ENCODE results near the gene RAB17. TPM values are rescaled to one million over a fixed set of nuclear protein-coding genes. Genes with fewer than 3 reads are reported as not detected.

RAB17 gene
- total and polyA plus RNA-seq, 10 of the 15 experiments (the other 5 are each of a cell fraction or from before 2014, with no cell fraction given), result 0.07 to 1.4 (median 0.28) TPM; not detected in 3

GRCh38 chr2:237594514-237594871 lies 4.0 kb upstream of the RAB17 start:
- H3K9ac ChIP-seq (ENCODE audit: control insufficient read depth, insufficient read depth, low read length), result no peak overlapping the region
- no peaks in the 10 kb centered on the region for H3K4me1 ChIP-seq (ENCODE audit: control insufficient read depth, insufficient read depth, low read length)
- no peak for FAIRE-seq
- H3K27me3 ChIP-seq (replicated peaks in 1 of 2; ENCODE audit: control insufficient read depth in 2 of 2, insufficient read depth in 2 of 2, low read length in 1 of 2), result no peaks in the 10 kb centered on the region; a peak in 2 of 4 replicates
- no peak overlapping the region for H3K4me2 ChIP-seq (ENCODE audit: control insufficient read depth, insufficient read depth)
- 48% methylated on average over 5 of the region's 5 CpGs for WGBS (ENCODE audit: insufficient coverage, insufficient replicate concordance, low lambda C conversion rate, missing lambda C conversion rate)
- SMC1A ChIA-PET (ENCODE audit: uncharacterized antibody, unreplicated experiment), result interaction anchor here (1.4 kb wide), 1 partner anchor 13 kb away, joined by 3 read pairs; no protein-coding TSS in a partner anchor
- BruUV-seq (replicated peaks), result no TSS peak
- no peak overlapping the region for H2AFZ ChIP-seq (ENCODE audit: control insufficient read depth, low read depth, low read length)
- no peak for DNase-seq (ENCODE audit: low read depth, low spot score)
- RAD21 ChIA-PET (ENCODE audit: unreplicated experiment), result no interaction called here
- no peak for TF ChIP-seq HDGF (IDR thresholded peaks at IDR 0.05)
- no peak for TF ChIP-seq BACH1 (IDR thresholded peaks at IDR 0.05; ENCODE audit: borderline replicate concordance)
- TF ChIP-seq FOXM1 (IDR thresholded peaks at IDR 0.05; ENCODE audit: low read depth, low read length), result no peak
- TF ChIP-seq ZNF687 (IDR thresholded peaks at IDR 0.05), result no peak
- no peak for TF ChIP-seq RAD21 (IDR thresholded peaks at IDR 0.05; ENCODE audit: insufficient read depth, low read depth, low read length)
- no peak for TF ChIP-seq HDAC6 (IDR thresholded peaks at IDR 0.05; ENCODE audit: unreplicated experiment)
- no peak for TF ChIP-seq STAT3 (IDR thresholded peaks at IDR 0.05; ENCODE audit: low read depth, low read length)
- no peak for TF ChIP-seq MXI1 (IDR thresholded peaks at IDR 0.05; ENCODE audit: low read depth, low read length)
- TF ChIP-seq RAD51 (IDR thresholded peaks at IDR 0.05), result no peak
- no peak for TF ChIP-seq ESRRA (IDR thresholded peaks at IDR 0.05; ENCODE audit: low read length)
- no peak for TF ChIP-seq IKZF2 (IDR thresholded peaks at IDR 0.05)
- TF ChIP-seq ZBED1 (IDR thresholded peaks at IDR 0.05; ENCODE audit: borderline replicate concordance), result no peak
- TF ChIP-seq BMI1 (IDR thresholded peaks at IDR 0.05; ENCODE audit: borderline replicate concordance), result no peak
- no peak for TF ChIP-seq CBX5 (IDR thresholded peaks at IDR 0.05; ENCODE audit: low read depth)
- no peak for TF ChIP-seq PML (IDR thresholded peaks at IDR 0.05; ENCODE audit: low read length)
- TF ChIP-seq EZH2 (IDR thresholded peaks at IDR 0.05; ENCODE audit: borderline replicate concordance, control insufficient read depth, low read depth, low read length), result no peak
- TF ChIP-seq BCL3 (IDR thresholded peaks at IDR 0.05; ENCODE audit: borderline replicate concordance, insufficient read depth, low read depth, low read length, poor library complexity, severe bottlenecking), result no peak
- TF ChIP-seq ZNF217 (IDR thresholded peaks at IDR 0.05), result no peak
- in situ Hi-C loops (cut with MboI), result no loop called here
- no peak overlapping the region for H3K4me3 ChIP-seq
- no peak overlapping the region for H3K27ac ChIP-seq (ENCODE audit: control insufficient read depth, insufficient read depth)
- H3K36me3 ChIP-seq (ENCODE audit: control insufficient read depth in 2 of 2, insufficient read depth in 2 of 2, low read length in 1 of 2), result no peaks in the 10 kb centered on the region
- H3K79me2 ChIP-seq (ENCODE audit: control insufficient read depth, insufficient read depth, low read length), result no peaks in the 10 kb centered on the region
- POLR2A ChIA-PET, result no interaction called here
- no peaks in the 10 kb centered on the region for H3K9me3 ChIP-seq (replicated peaks; ENCODE audit: control insufficient read depth, insufficient read depth, low read length)
- ATAC-seq, result no peak
- no peaks in the 10 kb centered on the region for H4K20me1 ChIP-seq (ENCODE audit: control insufficient read depth, insufficient read depth)
- CTCF ChIA-PET, result no interaction called here
- intact Hi-C loops (cut with micrococcal nuclease; ENCODE audit: unreplicated experiment), result no loop called here

Data from GM12878 (cell line).